K562 (cell line): ENCODE data around the gene ZNF432. TPM values are rescaled to one million over a fixed set of nuclear protein-coding genes. Genes with fewer than 3 reads are reported as not detected.

Source experiments
- ARHGAP35 ChIP-seq: fragments of 450-650 bp; IDR thresholded peaks from 2 replicates; pipeline ENCODE4 v1.6.1; 2018; ENCODE audit not compliant: partially characterized antibody
- ARID4B ChIP-seq: sonication (generic); formaldehyde crosslinking; IDR thresholded peaks from 2 replicates; pipeline ENCODE4 v1.8.0; 2022; ENCODE audit warnings: mild to moderate bottlenecking, missing genetic modification reagents
- BCOR ChIP-seq: fragments of 450-650 bp; IDR thresholded peaks from 2 replicates; pipeline ENCODE4 v1.6.1; 2016
- CC2D1A ChIP-seq: fragments of 450-650 bp; IDR thresholded peaks from 2 replicates; pipeline ENCODE4 v1.6.1; 2017; ENCODE audit warnings: mild to moderate bottlenecking
- ETS1 ChIP-seq: conservative IDR thresholded peaks from 2 replicates; pipeline ENCODE4 v1.6.1; 2011; ENCODE audit warnings: low read depth, mild to moderate bottlenecking, low read length; ENCODE audit not compliant: control insufficient read depth
- ETV6 ChIP-seq, 3 experiments: fragments of 150-350 bp in 1 of 3; sonication (generic) in 1 of 3; formaldehyde crosslinking in 1 of 3; IDR thresholded peaks; 2 replicates each; pipeline versions ENCODE4 v1.6.1 to v1.8.0; 2014 to 2022; ENCODE audit warnings: borderline replicate concordance in 2 of 3, low read depth in 2 of 3, antibody characterized with exemption in 1 of 3, low read length in 1 of 3, mild to moderate bottlenecking in 1 of 3, missing genetic modification reagents in 1 of 3
- FOS ChIP-seq: IDR thresholded peaks from 3 replicates; pipeline ENCODE4 v1.6.1; 2011; ENCODE audit not compliant: insufficient read length; ENCODE audit errors: extremely low read depth
- HDAC3 ChIP-seq: fragments of 450-650 bp; IDR thresholded peaks from 2 replicates; pipeline ENCODE4 v1.6.1; 2018; ENCODE audit warnings: borderline replicate concordance, mild to moderate bottlenecking, moderate library complexity; ENCODE audit not compliant: partially characterized antibody
- HDAC8 ChIP-seq: fragments of 450-650 bp; IDR thresholded peaks from 2 replicates; pipeline ENCODE4 v1.6.1; 2016; ENCODE audit warnings: mild to moderate bottlenecking, missing genetic modification characterization, moderate library complexity, missing compliant biosample characterization
- HNRNPL ChIP-seq: fragments of 200-400 bp; formaldehyde crosslinking; IDR thresholded peaks from 2 replicates; pipeline ENCODE4 v1.6.1; 2017; ENCODE audit warnings: low read depth, mild to moderate bottlenecking, low read length
- IRF9 ChIP-seq: fragments of 450-650 bp; IDR thresholded peaks from 2 replicates; pipeline ENCODE4 v1.6.1; 2016; ENCODE audit warnings: missing biosample characterization, missing genetic modification characterization
- KDM5B ChIP-seq: fragments of 200-600 bp; sonication (generic); IDR thresholded peaks from 2 replicates; pipeline ENCODE4 v1.6.1; 2012; ENCODE audit warnings: low read depth, mild to moderate bottlenecking, moderate library complexity, low read length, control low read depth, inconsistent platforms; ENCODE audit not compliant: insufficient replicate concordance
- MTA2 ChIP-seq: fragments of 450-650 bp; IDR thresholded peaks from 2 replicates; pipeline ENCODE4 v1.6.1; 2016; ENCODE audit warnings: low read depth
- NFATC3 ChIP-seq: fragments of 450-650 bp; IDR thresholded peaks from 2 replicates; pipeline ENCODE4 v1.6.1; 2017; ENCODE audit warnings: mild to moderate bottlenecking
- NFYB ChIP-seq: IDR thresholded peaks from 2 replicates; pipeline ENCODE4 v1.6.1; 2011; ENCODE audit warnings: mild to moderate bottlenecking, moderate library complexity; ENCODE audit not compliant: insufficient read length; ENCODE audit errors: extremely low read depth
- PYGO2 ChIP-seq: fragments of 450-650 bp; IDR thresholded peaks from 2 replicates; pipeline ENCODE4 v1.6.1; 2016; ENCODE audit warnings: mild to moderate bottlenecking, missing genetic modification characterization, moderate library complexity, missing compliant biosample characterization
- SRSF9 ChIP-seq: fragments of 200-400 bp; formaldehyde crosslinking; IDR thresholded peaks from 2 replicates; pipeline ENCODE4 v1.6.1; 2017; ENCODE audit warnings: low read depth, low read length, borderline replicate concordance
- SUPT5H ChIP-seq: fragments of 450-650 bp; IDR thresholded peaks from 2 replicates; pipeline ENCODE4 v1.6.1; 2016
- ZNF232 ChIP-seq: sonication (generic); formaldehyde crosslinking; IDR thresholded peaks from 2 replicates; pipeline ENCODE4 v1.8.0; 2022; ENCODE audit warnings: mild to moderate bottlenecking, missing genetic modification reagents
- ZNF583 ChIP-seq: fragments of 250-450 bp; sonication (Bioruptor Pico); IDR thresholded peaks from 2 replicates; pipeline ENCODE4 v1.4.0; 2020
- ZNF699 ChIP-seq: fragments of 250-450 bp; sonication (Bioruptor Pico); IDR thresholded peaks from 2 replicates; pipeline ENCODE4 v1.8.0; 2021; ENCODE audit warnings: mild to moderate bottlenecking, moderate library complexity; ENCODE audit not compliant: insufficient replicate concordance
- ZNF717 ChIP-seq: fragments of 250-450 bp; sonication (Bioruptor Pico); IDR thresholded peaks from 2 replicates; pipeline ENCODE4 v1.5.0; 2021
- polyA plus RNA-seq, 8 experiments: library from polyadenylated mRNA; depleted of rRNA in 4 of 8; stranded (reverse) in 5 of 8; unstranded in 3 of 8; fragments of >200 nt; fragmentation: Nextera tagmentation in 2 of 8; fragmentation: Illumina TruSeq in 1 of 8; extraction: Ambion mirVana in 2 of 8; extraction: Trizol in 1 of 8; gene quantifications; 2 replicates each; pipeline versions ENCODE4 v1.2.1 to v1.2.3, GENCODE V29; 2011 to 2014; ENCODE audit warnings: inconsistent platforms in 1 of 8, missing spikeins in 1 of 8
- total RNA-seq, 7 experiments: library from RNA; depleted of rRNA in 6 of 7; stranded (reverse); fragments of >200 nt in 6 of 7; fragmentation: Illumina TruSeq in 2 of 7; extraction: Trizol in 2 of 7; gene quantifications; 2 replicates each; pipeline versions ENCODE4 v1.2.1 to v1.2.3, GENCODE V29; 2011 to 2021; ENCODE audit warnings: low replicate concordance in 1 of 7

ZNF432 gene
- total and polyA plus RNA-seq, 9 of the 15 experiments (the other 6 are each of a cell fraction or from before 2014, with no cell fraction given), result 2.6 to 6.8 (median 4.0) TPM

- no peak for TF ChIP-seq FOS
- no peak for TF ChIP-seq IRF9 (tag)
- no peak for TF ChIP-seq MTA2
- no peak for TF ChIP-seq HDAC3
- no peak for TF ChIP-seq SRSF9
- no peak for TF ChIP-seq KDM5B
- TF ChIP-seq HNRNPL, result no peak
- peak; percentile 76 for TF ChIP-seq ETS1
- TF ChIP-seq HDAC8 (tag), result no peak
- 0 out of 2 replicates have a peak, but pooled peaks have one; percentile 35 for TF ChIP-seq BCOR
- no peak for TF ChIP-seq ZNF699
- no peak for TF ChIP-seq ZNF717
- TF ChIP-seq NFYB, result no peak
- TF ChIP-seq ARID4B (CRISPR knock-in tag), result peak; percentile 77
- TF ChIP-seq ETV6 (IDR thresholded peaks at IDR 0.05; ENCODE audit: borderline replicate concordance in 1 of 2, low read depth in 2 of 2, low read length in 1 of 2), result no peak
- TF ChIP-seq ETV6 (CRISPR knock-in tag; IDR thresholded peaks at IDR 0.05; ENCODE audit: borderline replicate concordance), result no peak
- no peak for TF ChIP-seq ZNF232 (CRISPR knock-in tag)
- peak; percentile 77 for TF ChIP-seq SUPT5H
- TF ChIP-seq NFATC3, result no peak
- TF ChIP-seq CC2D1A, result no peak
- TF ChIP-seq PYGO2 (tag), result no peak
- TF ChIP-seq ARHGAP35, result no peak
- no peak for TF ChIP-seq ZNF583 (CRISPR knock-in tag)
These were observed at the start of gene ZNF432 (continued) for GRCh38 chr19:52048555-52049501.
